Right cardiac atrium (tissue), 5 donors: ENCODE results near the gene MAP3K10. TPM values are rescaled to one million over a fixed set of nuclear protein-coding genes. Genes with fewer than 3 reads are reported as not detected.
"Not testable (repeated sequence)": the region's sequence is repeated elsewhere in the genome, so short reads cannot be mapped to it uniquely, and the experiment has no call there.

Experiments
- ATAC-seq, 2 donors: fragments of 200-7000 bp; cut with Tn5 transposase; one replicate each; pipeline versions ENCODE4 v1.8.0 to v1.9.1; 2020; ENCODE audit warnings: moderate library complexity in 2 of 2, mild to moderate bottlenecking in 1 of 2
- DNase-seq, 3 donors: peaks; one replicate each; pipeline ENCODE4 v3.0.0-alpha.2; 2020
- H3K27ac ChIP-seq: one replicate; pipeline ENCODE4 v1.5.1; 2013; ENCODE audit warnings: mild to moderate bottlenecking, low read length, control low read depth, moderate library complexity
- H3K27me3 ChIP-seq: one replicate; pipeline ENCODE4 v1.6.1; 2013; ENCODE audit not compliant: control insufficient read depth, insufficient read depth
- H3K4me1 ChIP-seq: one replicate; pipeline ENCODE4 v1.6.1; 2013; ENCODE audit warnings: low read length; ENCODE audit not compliant: control insufficient read depth, insufficient read depth
- H3K4me3 ChIP-seq: one replicate; pipeline ENCODE4 v1.5.1; 2013; ENCODE audit warnings: low read length, control low read depth
- H3K9me3 ChIP-seq: one replicate; pipeline ENCODE4 v1.6.1; 2013; ENCODE audit warnings: low read length; ENCODE audit not compliant: control insufficient read depth
- WGBS: extraction: QIAGEN DNeasy Blood & Tissue Kit; methylation state at CpG from one replicate; pipeline ENCODE4 v1.1.7; 2013; 5-methylcytosine and 5-hydroxymethylcytosine counted together
- intact Hi-C, 4 donors: fragments of 100-400 bp; cut with DNase I; formaldehyde crosslinking; loops; one replicate each; pipeline versions ENCODE4 v1.11.0 to v1.14.0; 2022 to 2023
- long read RNA-seq, 4 donors: library from polyadenylated mRNA; unstranded; transcript quantifications; one replicate each; pipeline ENCODE4 v2.0.0, GENCODE V29; 2020 to 2021
- polyA plus RNA-seq: library from polyadenylated mRNA; stranded (reverse); fragments of 200-250 nt; gene quantifications from one replicate; pipeline ENCODE4 v1.2.3, GENCODE V29; 2013
- total RNA-seq, 4 donors: library from RNA; stranded (reverse); fragmentation: NEBNext Ultra II Directional; extraction: Animal tissue kit (Norgen Biotek cat#: 25700); gene quantifications; one replicate each; pipeline ENCODE4 v1.2.1, GENCODE V29; 2021
- donor health status: healthy with polysubstance abuse.
- donor health status: DM: no; HTN: yes; CAD: no.
- donor health status: DM: no; HTN: no; CAD: no.
- donor health status: DM: no; HTN: yes; CAD: no; lungs with severe emphysema.
- donor health status: DM: yes; HTN: yes; CAD: no.

The MAP3K10 gene
- total RNA-seq (10 to 100 TPM; 16.9 to 22.6 (median 20.2) TPM), polyA plus RNA-seq (25.3 TPM)
- long read RNA-seq, donor 1, partial matches to known transcripts: 4 of 10 reads
- long read RNA-seq, donor 1, other reads (novel, unspliced or antisense): 5 of 10 reads
- long read RNA-seq, donor 2, partial matches to known transcripts: 7 of 10 reads
- long read RNA-seq, donor 2, other reads (novel, unspliced or antisense): 1 of 10 reads
- long read RNA-seq, donor 3: 0 reads
- long read RNA-seq, donor 4, partial matches to known transcripts: 4 of 7 reads
- long read RNA-seq, donor 4, other reads (novel, unspliced or antisense): 1 of 7 reads

DNA sequence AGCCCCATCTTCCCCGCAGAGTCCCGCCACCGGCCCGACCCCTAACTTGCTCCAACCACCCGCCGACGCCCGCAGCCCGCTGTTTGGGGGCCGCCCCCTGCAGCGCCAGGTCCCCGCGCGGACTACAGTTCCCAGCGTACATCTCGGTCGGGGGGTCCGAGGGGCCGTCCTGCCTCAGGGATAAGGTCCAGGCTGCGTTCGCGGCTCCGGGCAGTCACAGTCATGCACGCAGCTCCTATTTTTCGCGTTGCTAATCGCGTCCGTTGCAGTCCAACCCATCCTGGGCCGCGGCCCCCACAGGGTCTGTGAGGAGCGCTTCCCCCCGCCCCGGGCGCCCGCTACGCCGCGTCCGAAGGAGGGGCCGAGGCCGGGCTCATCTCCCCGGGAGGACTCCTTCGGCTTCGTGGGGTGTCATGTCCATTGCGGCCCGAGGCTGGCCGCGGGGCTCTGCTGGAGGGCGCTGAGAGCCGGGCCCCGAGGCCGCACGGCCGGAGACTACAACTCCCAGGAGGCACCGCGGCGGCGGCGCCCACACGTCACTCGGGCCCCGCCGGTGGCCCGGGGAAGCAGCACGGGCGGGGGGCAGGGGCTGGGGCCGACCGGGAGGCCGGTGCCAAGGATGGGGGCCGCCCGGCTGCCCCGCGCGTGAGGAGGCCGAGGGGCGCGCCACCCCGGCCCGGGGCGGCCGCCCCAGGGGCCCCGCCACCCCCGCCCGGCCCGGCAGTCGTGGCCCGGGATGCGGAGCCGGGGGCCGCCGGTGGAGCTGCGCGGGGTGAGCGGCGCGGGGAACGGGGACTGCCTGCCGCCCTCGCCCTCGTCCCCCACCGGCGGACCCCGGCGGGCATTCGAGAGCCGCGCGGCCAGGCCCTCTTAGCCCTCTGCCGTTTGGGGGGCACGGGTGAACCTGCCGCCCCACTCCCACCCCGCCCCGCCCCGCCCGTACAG is at the start of gene MAP3K10:
Gene MAP3K10, plus strand, starts transcription at position 536 of the 945 bp plus-strand sequence. CDS start 606 bp downstream, outside the sequence.
- Histone ChIP-seq H3K4me1 (peaks cover 8% of the 10 kb centered on the region), H3K9me3 (no peaks in the 10 kb centered on the region), H3K27ac (peak within 1 kb of the TSS; percentile 88), H3K27me3 (no peaks in the 10 kb centered on the region), H3K4me3 (peak within 1 kb of the TSS; percentile 68)
- DNase-seq (peak; percentile 84 to 92 (median 90)), ATAC-seq (peak; percentile 96 to 97)
- under 1% methylated on average over 116 of the region's 116 CpGs for WGBS
- intact Hi-C loops: no loop called here

DNA sequence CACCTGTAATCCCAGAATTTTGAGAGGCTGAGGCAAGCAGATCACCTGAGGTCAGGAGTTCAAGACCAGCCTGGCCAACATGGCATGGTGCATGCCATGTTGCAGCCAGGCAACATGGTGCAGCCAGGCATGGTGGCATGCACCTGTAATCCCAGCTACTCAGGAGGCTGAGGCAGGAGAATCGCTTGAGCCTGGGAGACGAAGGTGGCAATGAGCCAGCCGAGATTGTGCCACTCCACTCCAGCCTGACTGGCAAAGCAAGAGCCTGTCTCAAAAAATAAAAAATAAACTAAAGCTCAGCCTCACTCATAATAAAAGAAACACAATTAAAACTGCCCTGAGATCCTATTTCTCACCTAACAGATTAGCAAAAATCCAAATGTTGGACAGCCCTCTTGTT is 49.7 kb upstream of the MAP3K10 start:
- no peaks in the 10 kb centered on the region for H3K9me3 ChIP-seq
- WGBS: 73% methylated on average over 3 of the region's 3 CpGs
- DNase-seq (no peak), ATAC-seq (no peak)
- intact Hi-C loops: loop anchor here in 2 of 4 donors (5.0 to 10.0 kb wide), 3 partner anchors 81 to 163 kb away; partner anchors contain the start of gene CCNP (in 1 of the 2)
- no peaks in the 10 kb centered on the region for H3K27me3 ChIP-seq
- H3K27ac ChIP-seq: no peak overlapping the region
- no peak overlapping the region for H3K4me3 ChIP-seq
- no peaks in the 10 kb centered on the region for H3K4me1 ChIP-seq

DNA sequence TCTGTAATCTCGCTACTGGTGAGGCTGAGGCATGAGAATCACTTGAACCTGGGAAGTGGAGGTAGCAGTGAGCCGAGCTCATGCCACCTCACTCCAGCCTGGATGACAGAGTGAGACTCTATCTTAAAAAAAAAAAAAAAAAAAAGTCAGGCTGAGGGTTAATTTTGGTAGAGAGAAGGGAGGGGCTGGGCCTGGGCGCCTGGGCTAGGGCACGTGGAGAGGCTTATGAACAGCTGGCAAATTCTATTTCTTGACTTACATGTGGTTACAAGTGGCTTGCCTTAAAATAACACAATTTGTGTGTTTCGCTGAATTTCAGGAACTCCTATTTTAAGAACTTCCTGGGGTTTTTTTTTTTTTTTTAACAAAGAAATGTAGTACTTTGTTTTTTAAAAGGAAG is 47.6 kb upstream of the MAP3K10 start:
- no peaks in the 10 kb centered on the region for H3K4me1 ChIP-seq
- ATAC-seq: peak in 1 of 2 donors; percentile 48

DNA sequence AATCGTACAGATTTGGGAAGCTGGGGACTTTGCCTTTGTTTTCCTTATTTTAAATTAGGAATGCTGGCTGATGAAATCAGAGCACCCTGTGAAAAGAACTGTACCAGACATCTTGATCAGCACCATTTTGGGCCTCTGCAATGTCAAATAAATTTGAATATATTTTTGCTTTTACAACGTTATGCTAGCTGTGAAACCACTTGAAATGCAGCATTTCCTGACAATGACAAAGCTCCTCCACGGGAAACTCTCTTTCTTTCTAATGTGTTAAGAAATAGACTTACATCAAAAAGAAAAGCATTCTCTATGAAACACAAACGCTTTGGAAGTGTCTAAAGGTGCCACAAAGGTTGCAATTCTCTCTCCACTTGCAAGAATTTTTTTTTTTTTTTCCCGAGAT is 47.1 kb upstream of the MAP3K10 start:
- DNase-seq (no peak), ATAC-seq (no peak)
- H3K4me3 ChIP-seq: no peak overlapping the region
- H3K27ac ChIP-seq: no peak overlapping the region
- H3K9me3 ChIP-seq: no peaks in the 10 kb centered on the region
- no peaks in the 10 kb centered on the region for H3K27me3 ChIP-seq
- 27% methylated on average over 5 of the region's 5 CpGs for WGBS
- H3K4me1 ChIP-seq: no peaks in the 10 kb centered on the region
- intact Hi-C loops: loop anchor here in 2 of 4 donors (5.0 to 10.0 kb wide), 3 partner anchors 78 to 161 kb away; partner anchors contain the start of gene CCNP (in 1 of the 2)

More for the DNA sequence above, 47.6 kb upstream of the MAP3K10 start:
- WGBS: 24% methylated on average over 5 of the region's 5 CpGs
- H3K27ac ChIP-seq: no peak overlapping the region
- H3K27me3 ChIP-seq: no peaks in the 10 kb centered on the region
- intact Hi-C loops: loop anchor here in 2 of 4 donors (5.0 to 10.0 kb wide), 3 partner anchors 79 to 161 kb away; partner anchors contain the start of gene CCNP (in 1 of the 2)
- no peaks in the 10 kb centered on the region for H3K9me3 ChIP-seq
- DNase-seq: peak in 1 of 3 donors; percentile 61
- H3K4me3 ChIP-seq: no peak overlapping the region

DNA sequence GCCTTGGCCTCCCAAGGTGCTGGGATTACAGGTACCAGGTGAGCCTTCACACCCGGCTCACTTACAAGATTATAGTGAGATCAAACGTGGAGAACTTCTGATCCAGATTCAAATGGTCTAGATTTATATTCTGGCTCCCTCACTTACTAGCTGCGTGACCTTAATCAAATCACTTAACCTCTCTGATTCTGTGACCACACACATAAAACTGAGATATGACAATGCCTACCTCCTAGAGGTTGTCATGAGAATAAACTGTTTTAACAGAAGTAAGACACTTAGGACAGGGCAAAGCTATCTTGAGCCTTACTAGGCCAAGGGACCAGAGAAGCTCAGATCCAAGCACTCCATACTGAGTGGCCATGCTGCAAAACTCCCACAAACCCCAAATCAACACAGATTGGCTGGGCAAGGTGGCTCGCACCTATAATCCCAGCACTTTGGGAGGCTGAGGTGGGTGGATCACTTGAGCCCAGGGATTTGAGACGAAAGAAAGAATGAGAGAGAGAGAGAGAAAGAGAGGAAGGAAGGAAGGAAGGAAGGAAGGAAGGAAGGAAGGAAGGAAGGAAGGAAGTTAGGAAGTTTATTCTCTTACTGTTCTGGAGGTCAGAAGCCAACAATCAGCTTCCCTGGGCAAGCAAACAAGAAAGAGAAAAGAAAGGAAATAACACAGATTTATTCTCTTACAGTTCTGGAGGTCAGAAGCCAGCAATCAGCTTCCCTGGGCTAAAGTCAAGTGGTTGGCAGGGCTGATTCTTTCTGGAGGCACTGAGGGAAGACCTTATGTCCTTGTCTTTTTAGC is 46.1 kb upstream of the MAP3K10 start:
- 81% methylated on average over 5 of the region's 5 CpGs for WGBS
- ATAC-seq (no peak), DNase-seq (no peak)
- intact Hi-C loops: loop anchor here in 2 of 4 donors (5.0 to 10.0 kb wide), 3 partner anchors 77 to 160 kb away; partner anchors contain the start of gene CCNP (in 1 of the 2)
- Histone ChIP-seq H3K27ac (no peak overlapping the region), H3K4me3 (no peak overlapping the region), H3K27me3 (no peaks in the 10 kb centered on the region), H3K4me1 (no peaks in the 10 kb centered on the region), H3K9me3 (no peaks in the 10 kb centered on the region)

DNA sequence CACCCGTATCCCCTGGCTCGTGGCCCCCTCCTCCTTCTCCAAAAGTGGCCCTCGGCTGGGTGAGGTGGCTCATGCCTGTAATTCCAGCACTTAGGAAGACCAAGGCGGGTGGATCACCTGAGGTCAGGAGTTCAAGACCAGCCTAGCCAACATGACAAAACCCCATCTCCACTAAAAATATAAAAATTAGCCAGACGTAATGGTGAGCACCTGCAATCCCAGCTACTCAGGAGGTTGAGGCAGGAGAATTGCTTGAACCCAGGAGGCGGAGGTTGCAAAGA is 45.5 kb upstream of the MAP3K10 start:
- not testable (repeated sequence) for H3K4me3 ChIP-seq, ATAC-seq, DNase-seq, H3K27me3 ChIP-seq, H3K9me3 ChIP-seq, H3K4me1 ChIP-seq, H3K27ac ChIP-seq
- intact Hi-C loops: loop anchor here in 1 of 4 donors (10.0 kb wide), 2 partner anchors 79 to 159 kb away; partner anchors contain the start of gene CCNP
- 77% methylated on average over 6 of the region's 6 CpGs for WGBS

DNA sequence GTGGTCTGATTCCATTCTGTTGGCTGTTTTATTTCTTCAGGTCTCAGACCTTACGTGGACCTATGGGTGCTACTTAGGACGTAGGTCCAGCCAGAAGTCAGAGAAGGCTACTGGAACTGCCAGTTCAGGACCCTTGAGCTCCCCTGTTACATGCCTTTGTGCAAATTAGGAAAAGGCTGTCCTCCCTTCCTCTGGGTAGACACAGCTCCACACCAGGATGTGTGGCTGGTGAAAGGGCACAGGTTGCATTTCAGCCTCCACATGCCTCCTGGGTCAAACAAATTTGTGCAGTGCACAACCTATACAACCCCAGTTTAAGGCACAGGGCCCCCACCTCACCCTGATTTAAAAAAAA is 43.9 kb upstream of the MAP3K10 start:
- Histone ChIP-seq H3K9me3 (no peaks in the 10 kb centered on the region), H3K4me1 (no peaks in the 10 kb centered on the region), H3K4me3 (no peak overlapping the region), H3K27ac (no peak overlapping the region), H3K27me3 (no peaks in the 10 kb centered on the region)
- 64% methylated on average over 2 of the region's 2 CpGs for WGBS
- DNase-seq: no peak
- intact Hi-C loops: loop anchor here in 1 of 4 donors (10.0 kb wide), 2 partner anchors 77 to 157 kb away; partner anchors contain the start of gene CCNP
- ATAC-seq: no peak

DNA sequence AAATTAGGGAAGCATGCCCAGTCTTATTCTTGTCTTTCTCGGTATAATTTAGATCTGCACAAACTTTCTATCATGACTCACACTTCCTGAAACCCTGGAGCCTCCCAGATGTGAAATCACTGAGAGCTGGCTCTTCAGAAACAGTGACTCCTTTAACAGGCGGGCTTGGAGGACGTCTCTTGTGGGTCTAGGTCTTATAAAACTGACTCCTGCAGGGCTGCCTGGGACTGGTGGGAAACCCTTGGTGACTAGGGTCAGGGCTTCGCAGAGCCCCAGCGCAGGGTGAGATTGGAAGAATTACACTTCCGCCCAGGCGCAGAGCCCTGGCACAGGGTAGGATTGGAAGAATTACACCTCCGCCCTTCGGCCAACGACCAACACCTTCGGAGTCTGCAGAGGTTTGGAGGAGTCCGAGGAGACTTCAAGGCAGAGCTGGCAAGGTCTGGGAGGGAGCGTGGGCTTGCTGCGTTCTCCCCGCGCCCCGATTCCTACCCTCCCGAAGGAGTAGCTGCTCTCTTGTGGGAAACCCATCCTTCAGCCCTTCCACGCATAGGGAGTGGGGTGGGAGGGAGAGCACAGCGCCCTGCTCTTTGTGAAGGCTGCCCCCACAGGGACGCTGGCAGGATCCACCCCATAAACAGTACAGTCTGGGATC is 43.4 kb upstream of the MAP3K10 start:
- ATAC-seq (peak; percentile 43 to 68), DNase-seq (no peak)
- Histone ChIP-seq H3K27me3 (no peaks in the 10 kb centered on the region), H3K4me1 (no peaks in the 10 kb centered on the region), H3K4me3 (no peak overlapping the region), H3K9me3 (no peaks in the 10 kb centered on the region), H3K27ac (no peak overlapping the region)
- 57% methylated on average over 21 of the region's 21 CpGs for WGBS
- intact Hi-C loops: loop anchor here in 1 of 4 donors (10.0 kb wide), 2 partner anchors 77 to 157 kb away; partner anchors contain the start of gene CCNP

DNA sequence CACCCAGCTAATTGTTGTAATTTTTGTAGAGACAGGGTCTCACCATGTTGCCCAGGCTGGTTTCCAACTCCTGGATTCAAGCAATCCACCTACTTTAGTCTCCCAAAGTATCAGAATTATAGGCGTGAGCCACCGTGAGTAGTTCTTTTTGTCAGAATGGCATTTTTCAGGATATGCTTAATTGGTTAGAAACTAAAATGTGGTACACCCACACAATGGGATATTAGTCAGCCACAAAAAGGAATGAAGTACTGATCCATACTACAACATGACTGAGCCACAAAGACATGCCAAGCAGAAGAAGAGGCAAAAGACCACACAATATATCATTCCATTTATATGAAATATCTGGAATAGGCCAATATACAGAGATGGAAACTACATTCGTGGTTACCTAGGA is 41.7 kb upstream of the MAP3K10 start:
- Histone ChIP-seq H3K9me3 (no peaks in the 10 kb centered on the region), H3K4me3 (no peak overlapping the region), H3K27me3 (no peaks in the 10 kb centered on the region), H3K4me1 (no peaks in the 10 kb centered on the region), H3K27ac (no peak overlapping the region)
- WGBS: 89% methylated on average over 3 of the region's 3 CpGs
- no peak for DNase-seq
- no peak for ATAC-seq
- intact Hi-C loops: loop anchor here in 1 of 4 donors (10.0 kb wide), 2 partner anchors 75 to 155 kb away; partner anchors contain the start of gene CCNP

DNA sequence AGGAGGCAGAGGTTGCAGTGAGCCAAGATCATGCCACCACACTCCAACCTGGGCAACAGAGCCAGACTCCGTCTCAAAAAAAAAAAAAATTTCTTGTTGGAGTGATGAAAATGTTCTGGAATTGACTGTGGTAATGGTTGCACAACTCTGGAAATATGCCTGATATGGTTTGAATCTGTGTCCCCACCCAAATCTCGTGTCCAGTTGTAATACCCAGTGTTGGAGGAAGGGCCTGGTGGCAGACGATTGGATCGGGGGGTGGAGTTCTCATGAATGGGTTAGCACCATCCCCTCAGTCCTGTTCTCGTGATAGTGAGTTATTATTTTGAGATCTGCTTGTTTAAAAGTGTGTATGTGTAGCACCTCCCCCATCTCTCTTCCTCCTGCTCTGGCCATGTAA is 41.1 kb upstream of the MAP3K10 start:
- intact Hi-C loops: no loop called here
- H3K27me3 ChIP-seq: no peaks in the 10 kb centered on the region
- H3K27ac ChIP-seq: no peak overlapping the region
- no peak overlapping the region for H3K4me3 ChIP-seq
- H3K9me3 ChIP-seq: no peaks in the 10 kb centered on the region
- no peak for ATAC-seq
- WGBS: 66% methylated on average over 5 of the region's 5 CpGs
- no peaks in the 10 kb centered on the region for H3K4me1 ChIP-seq
- DNase-seq: no peak
